Lower leg skin (tissue), 3 donors: Measurements from ENCODE around the gene ZNF526.

Experiments used
- CTCF ChIP-seq, 3 donors: fragments of 450-650 bp; IDR thresholded peaks; one replicate each; pipeline ENCODE4 v1.5.1; 2016; ENCODE audit warnings: antibody characterized with exemption in 3 of 3, mild to moderate bottlenecking in 3 of 3, moderate library complexity in 2 of 3
- POLR2A ChIP-seq, 2 donors: fragments of 450-650 bp; IDR thresholded peaks; one replicate each; pipeline ENCODE4 v1.6.1; 2016 to 2017; ENCODE audit warnings: antibody characterized with exemption in 2 of 2, mild to moderate bottlenecking in 1 of 2, moderate library complexity in 1 of 2

GRCh38 chr19:42268142-42268703 lies 48.1 kb downstream of the ZNF526 start:
- TF ChIP-seq POLR2A (IDR thresholded peaks at IDR 0.05) (peak in 1 of 2 donors; percentile 8), CTCF (IDR thresholded peaks at IDR 0.05) (peak in 1 of 3 donors; percentile 15)
